K562 (cell line): Measurements from ENCODE around the gene FKBP9. TPM values are rescaled to one million over a fixed set of nuclear protein-coding genes. Genes with fewer than 3 reads are reported as not detected.

Experiments
- CBFB ChIP-seq: sonication (generic); formaldehyde crosslinking; IDR thresholded peaks from 2 replicates; pipeline ENCODE4 v1.4.0; 2020; ENCODE audit warnings: mild to moderate bottlenecking, missing genetic modification reagents
- KDM2B ChIP-seq: fragments of 250-450 bp; sonication (Bioruptor Pico); IDR thresholded peaks from 2 replicates; pipeline ENCODE4 v1.8.0; 2021; ENCODE audit warnings: mild to moderate bottlenecking, moderate library complexity
- LARP7 ChIP-seq: fragments of 450-650 bp; IDR thresholded peaks from 2 replicates; pipeline ENCODE4 v1.6.1; 2016
- MAFK ChIP-seq: IDR thresholded peaks from 2 replicates; pipeline ENCODE4 v1.6.1; 2011; ENCODE audit warnings: low read length, improper control_type of control experiment
- NFE2L1 ChIP-seq: fragments of 450-650 bp; IDR thresholded peaks from 2 replicates; pipeline ENCODE4 v1.6.1; 2016; ENCODE audit warnings: missing genetic modification characterization, low read depth, mild to moderate bottlenecking, missing compliant biosample characterization, moderate library complexity, borderline replicate concordance
- SLC30A9 ChIP-seq: fragments of 250-450 bp; sonication (Bioruptor Pico); IDR thresholded peaks from 2 replicates; pipeline ENCODE4 v1.8.0; 2022; ENCODE audit warnings: mild to moderate bottlenecking, moderate library complexity
- TSC22D4 ChIP-seq: fragments of 450-650 bp; IDR thresholded peaks from 2 replicates; pipeline ENCODE4 v1.6.1; 2016; ENCODE audit warnings: missing genetic modification characterization, missing biosample characterization, control low read depth
- XRCC4 ChIP-seq: IDR thresholded peaks from one replicate; pipeline ENCODE4 v1.6.1; 2011; ENCODE audit not compliant: insufficient read depth, insufficient read length; ENCODE audit errors: extremely low read depth
- ZBTB26 ChIP-seq: fragments of 450-650 bp; formaldehyde crosslinking; IDR thresholded peaks from 2 replicates; pipeline ENCODE4 v1.4.0; 2022; ENCODE audit warnings: missing genetic modification characterization
- ZNF583 ChIP-seq: fragments of 250-450 bp; sonication (Bioruptor Pico); IDR thresholded peaks from 2 replicates; pipeline ENCODE4 v1.4.0; 2020
- polyA plus RNA-seq, 8 experiments: library from polyadenylated mRNA; depleted of rRNA in 4 of 8; stranded (reverse) in 5 of 8; unstranded in 3 of 8; fragments of >200 nt; fragmentation: Nextera tagmentation in 2 of 8; fragmentation: Illumina TruSeq in 1 of 8; extraction: Ambion mirVana in 2 of 8; extraction: Trizol in 1 of 8; gene quantifications; 2 replicates each; pipeline versions ENCODE4 v1.2.1 to v1.2.3, GENCODE V29; 2011 to 2014; ENCODE audit warnings: inconsistent platforms in 1 of 8, missing spikeins in 1 of 8
- total RNA-seq, 7 experiments: library from RNA; depleted of rRNA in 6 of 7; stranded (reverse); fragments of >200 nt in 6 of 7; fragmentation: Illumina TruSeq in 2 of 7; extraction: Trizol in 2 of 7; gene quantifications; 2 replicates each; pipeline versions ENCODE4 v1.2.1 to v1.2.3, GENCODE V29; 2011 to 2021; ENCODE audit warnings: low replicate concordance in 1 of 7
- TF ChIP-seq, protein P1 (sequence below): fragments of 250-450 bp; sonication (Bioruptor Pico); IDR thresholded peaks from 2 replicates; pipeline ENCODE4 v1.4.0; 2020
- TF ChIP-seq, protein P2 (sequence below): IDR thresholded peaks from 2 replicates; pipeline ENCODE4 v1.6.1; 2012; ENCODE audit warnings: low read depth, low read length, improper control_type of control experiment, borderline replicate concordance
- TF ChIP-seq, protein P3 (sequence below): sonication (generic); formaldehyde crosslinking; IDR thresholded peaks from 2 replicates; pipeline ENCODE4 v1.8.0; 2022; ENCODE audit warnings: mild to moderate bottlenecking, missing genetic modification reagents, borderline replicate concordance
- TF ChIP-seq, protein P4 (sequence below): fragments of 450-650 bp; formaldehyde crosslinking; IDR thresholded peaks from 2 replicates; pipeline ENCODE4 v1.4.0; 2020; ENCODE audit warnings: mild to moderate bottlenecking, moderate library complexity

Gene FKBP9
- total and polyA plus RNA-seq, 9 of the 15 experiments (the other 6 are each of a cell fraction or from before 2014, with no cell fraction given), result 5.9 to 23.7 (median 15.8) TPM

GRCh38 chr7:32957326-32958045 is at the start of gene FKBP9 (continued):
- TF ChIP-seq, protein P1, sequence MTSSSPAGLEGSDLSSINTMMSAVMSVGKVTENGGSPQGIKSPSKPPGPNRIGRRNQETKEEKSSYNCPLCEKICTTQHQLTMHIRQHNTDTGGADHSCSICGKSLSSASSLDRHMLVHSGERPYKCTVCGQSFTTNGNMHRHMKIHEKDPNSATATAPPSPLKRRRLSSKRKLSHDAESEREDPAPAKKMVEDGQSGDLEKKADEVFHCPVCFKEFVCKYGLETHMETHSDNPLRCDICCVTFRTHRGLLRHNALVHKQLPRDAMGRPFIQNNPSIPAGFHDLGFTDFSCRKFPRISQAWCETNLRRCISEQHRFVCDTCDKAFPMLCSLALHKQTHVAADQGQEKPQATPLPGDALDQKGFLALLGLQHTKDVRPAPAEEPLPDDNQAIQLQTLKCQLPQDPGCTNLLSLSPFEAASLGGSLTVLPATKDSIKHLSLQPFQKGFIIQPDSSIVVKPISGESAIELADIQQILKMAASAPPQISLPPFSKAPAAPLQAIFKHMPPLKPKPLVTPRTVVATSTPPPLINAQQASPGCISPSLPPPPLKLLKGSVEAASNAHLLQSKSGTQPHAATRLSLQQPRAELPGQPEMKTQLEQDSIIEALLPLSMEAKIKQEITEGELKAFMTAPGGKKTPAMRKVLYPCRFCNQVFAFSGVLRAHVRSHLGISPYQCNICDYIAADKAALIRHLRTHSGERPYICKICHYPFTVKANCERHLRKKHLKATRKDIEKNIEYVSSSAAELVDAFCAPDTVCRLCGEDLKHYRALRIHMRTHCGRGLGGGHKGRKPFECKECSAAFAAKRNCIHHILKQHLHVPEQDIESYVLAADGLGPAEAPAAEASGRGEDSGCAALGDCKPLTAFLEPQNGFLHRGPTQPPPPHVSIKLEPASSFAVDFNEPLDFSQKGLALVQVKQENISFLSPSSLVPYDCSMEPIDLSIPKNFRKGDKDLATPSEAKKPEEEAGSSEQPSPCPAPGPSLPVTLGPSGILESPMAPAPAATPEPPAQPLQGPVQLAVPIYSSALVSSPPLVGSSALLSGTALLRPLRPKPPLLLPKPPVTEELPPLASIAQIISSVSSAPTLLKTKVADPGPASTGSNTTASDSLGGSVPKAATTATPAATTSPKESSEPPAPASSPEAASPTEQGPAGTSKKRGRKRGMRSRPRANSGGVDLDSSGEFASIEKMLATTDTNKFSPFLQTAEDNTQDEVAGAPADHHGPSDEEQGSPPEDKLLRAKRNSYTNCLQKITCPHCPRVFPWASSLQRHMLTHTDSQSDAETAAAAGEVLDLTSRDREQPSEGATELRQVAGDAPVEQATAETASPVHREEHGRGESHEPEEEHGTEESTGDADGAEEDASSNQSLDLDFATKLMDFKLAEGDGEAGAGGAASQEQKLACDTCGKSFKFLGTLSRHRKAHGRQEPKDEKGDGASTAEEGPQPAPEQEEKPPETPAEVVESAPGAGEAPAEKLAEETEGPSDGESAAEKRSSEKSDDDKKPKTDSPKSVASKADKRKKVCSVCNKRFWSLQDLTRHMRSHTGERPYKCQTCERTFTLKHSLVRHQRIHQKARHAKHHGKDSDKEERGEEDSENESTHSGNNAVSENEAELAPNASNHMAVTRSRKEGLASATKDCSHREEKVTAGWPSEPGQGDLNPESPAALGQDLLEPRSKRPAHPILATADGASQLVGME, result peak; percentile 78
- TF ChIP-seq TSC22D4 (tag) (no peak), LARP7 (no peak), ZNF583 (CRISPR knock-in tag) (peak; percentile 57; the same call in 1 of the 2 replicates), ZBTB26 (CRISPR knock-in tag) (no peak), SLC30A9 (CRISPR knock-in tag) (no peak), XRCC4 (no peak), KDM2B (peak; percentile 70; the same call in 1 of the 2 replicates), MAFK (no peak), NFE2L1 (no peak), CBFB (CRISPR knock-in tag) (no peak)
- TF ChIP-seq, protein P2, sequence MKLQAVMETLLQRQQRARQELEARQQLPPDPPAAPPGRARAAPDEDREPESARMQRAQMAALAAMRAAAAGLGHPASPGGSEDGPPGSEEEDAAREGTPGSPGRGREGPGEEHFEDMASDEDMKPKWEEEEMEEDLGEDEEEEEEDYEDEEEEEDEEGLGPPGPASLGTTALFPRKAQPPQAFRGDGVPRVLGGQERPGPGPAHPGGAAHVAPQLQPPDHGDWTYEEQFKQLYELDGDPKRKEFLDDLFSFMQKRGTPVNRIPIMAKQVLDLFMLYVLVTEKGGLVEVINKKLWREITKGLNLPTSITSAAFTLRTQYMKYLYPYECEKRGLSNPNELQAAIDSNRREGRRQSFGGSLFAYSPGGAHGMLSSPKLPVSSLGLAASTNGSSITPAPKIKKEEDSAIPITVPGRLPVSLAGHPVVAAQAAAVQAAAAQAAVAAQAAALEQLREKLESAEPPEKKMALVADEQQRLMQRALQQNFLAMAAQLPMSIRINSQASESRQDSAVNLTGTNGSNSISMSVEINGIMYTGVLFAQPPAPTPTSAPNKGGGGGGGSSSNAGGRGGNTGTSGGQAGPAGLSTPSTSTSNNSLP, result no peak
- TF ChIP-seq, protein P3, sequence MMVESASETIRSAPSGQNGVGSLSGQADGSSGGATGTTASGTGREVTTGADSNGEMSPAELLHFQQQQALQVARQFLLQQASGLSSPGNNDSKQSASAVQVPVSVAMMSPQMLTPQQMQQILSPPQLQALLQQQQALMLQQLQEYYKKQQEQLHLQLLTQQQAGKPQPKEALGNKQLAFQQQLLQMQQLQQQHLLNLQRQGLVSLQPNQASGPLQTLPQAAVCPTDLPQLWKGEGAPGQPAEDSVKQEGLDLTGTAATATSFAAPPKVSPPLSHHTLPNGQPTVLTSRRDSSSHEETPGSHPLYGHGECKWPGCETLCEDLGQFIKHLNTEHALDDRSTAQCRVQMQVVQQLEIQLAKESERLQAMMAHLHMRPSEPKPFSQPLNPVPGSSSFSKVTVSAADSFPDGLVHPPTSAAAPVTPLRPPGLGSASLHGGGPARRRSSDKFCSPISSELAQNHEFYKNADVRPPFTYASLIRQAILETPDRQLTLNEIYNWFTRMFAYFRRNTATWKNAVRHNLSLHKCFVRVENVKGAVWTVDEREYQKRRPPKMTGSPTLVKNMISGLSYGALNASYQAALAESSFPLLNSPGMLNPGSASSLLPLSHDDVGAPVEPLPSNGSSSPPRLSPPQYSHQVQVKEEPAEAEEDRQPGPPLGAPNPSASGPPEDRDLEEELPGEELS (CRISPR knock-in tag), result no peak
- TF ChIP-seq, protein P4, sequence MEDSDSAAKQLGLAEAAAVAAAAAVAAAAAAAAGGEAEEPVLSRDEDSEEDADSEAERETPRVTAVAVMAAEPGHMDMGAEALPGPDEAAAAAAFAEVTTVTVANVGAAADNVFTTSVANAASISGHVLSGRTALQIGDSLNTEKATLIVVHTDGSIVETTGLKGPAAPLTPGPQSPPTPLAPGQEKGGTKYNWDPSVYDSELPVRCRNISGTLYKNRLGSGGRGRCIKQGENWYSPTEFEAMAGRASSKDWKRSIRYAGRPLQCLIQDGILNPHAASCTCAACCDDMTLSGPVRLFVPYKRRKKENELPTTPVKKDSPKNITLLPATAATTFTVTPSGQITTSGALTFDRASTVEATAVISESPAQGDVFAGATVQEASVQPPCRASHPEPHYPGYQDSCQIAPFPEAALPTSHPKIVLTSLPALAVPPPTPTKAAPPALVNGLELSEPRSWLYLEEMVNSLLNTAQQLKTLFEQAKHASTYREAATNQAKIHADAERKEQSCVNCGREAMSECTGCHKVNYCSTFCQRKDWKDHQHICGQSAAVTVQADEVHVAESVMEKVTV, result no peak
